BE2C (cell line): ENCODE results near the gene PDPK1.

ENCODE experiments used
- DNase-seq: peaks from one replicate; pipeline ENCODE4 v3.0.0-alpha.2; 2020
- H3K27me3 ChIP-seq: fragments of 250-450 bp; sonication (Bioruptor Pico); 2 replicates; pipeline ENCODE4 v1.5.1; 2020; ENCODE audit warnings: mild to moderate bottlenecking
- H3K36me3 ChIP-seq: fragments of 250-450 bp; sonication (Bioruptor Pico); 2 replicates; pipeline ENCODE4 v1.5.1; 2020; ENCODE audit warnings: mild to moderate bottlenecking
- H3K4me1 ChIP-seq: fragments of 250-450 bp; sonication (Bioruptor Pico); 2 replicates; pipeline ENCODE4 v1.5.1; 2020
- H3K4me3 ChIP-seq: 2 replicates; pipeline ENCODE4 v1.5.1; 2011; ENCODE audit warnings: low read depth, low read length
- H3K9me3 ChIP-seq: fragments of 250-450 bp; sonication (Bioruptor Pico); 2 replicates; pipeline ENCODE4 v1.5.1; 2020
- TF ChIP-seq, protein P1 (sequence below): IDR thresholded peaks from 2 replicates; pipeline ENCODE4 v1.5.1; 2012; ENCODE audit warnings: mild to moderate bottlenecking, low read depth, low read length

Gene PDPK1

DNA sequence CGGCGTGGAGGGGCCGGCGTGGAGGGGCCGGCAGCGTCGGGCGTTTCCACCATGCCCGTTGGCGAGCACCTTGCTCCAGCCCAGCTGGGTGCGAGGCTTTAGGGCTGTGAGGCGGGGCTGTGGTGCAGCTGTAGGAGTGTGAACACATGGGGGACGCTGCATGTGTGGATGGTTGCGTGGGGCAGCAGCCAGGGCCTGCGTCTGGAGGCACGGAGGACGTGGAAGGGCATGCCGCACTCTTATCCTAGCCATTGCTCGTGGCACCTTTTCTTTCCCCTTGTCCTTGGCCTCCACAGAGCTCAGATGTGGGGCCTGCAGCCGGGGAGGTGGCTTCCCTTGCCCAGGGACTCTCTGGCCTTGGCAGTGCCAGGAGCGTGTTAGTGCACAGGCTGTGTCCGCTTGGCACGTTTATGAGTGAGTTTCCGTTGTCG, 47.8 kb downstream of the PDPK1 start:
- Histone ChIP-seq H3K4me1 (no peaks in the 10 kb centered on the region), H3K36me3 (peaks cover 42% of the 10 kb centered on the region), H3K4me3 (no peak overlapping the region), H3K27me3 (no peaks in the 10 kb centered on the region), H3K9me3 (no peaks in the 10 kb centered on the region)
- no peak for DNase-seq
- TF ChIP-seq, protein P1, sequence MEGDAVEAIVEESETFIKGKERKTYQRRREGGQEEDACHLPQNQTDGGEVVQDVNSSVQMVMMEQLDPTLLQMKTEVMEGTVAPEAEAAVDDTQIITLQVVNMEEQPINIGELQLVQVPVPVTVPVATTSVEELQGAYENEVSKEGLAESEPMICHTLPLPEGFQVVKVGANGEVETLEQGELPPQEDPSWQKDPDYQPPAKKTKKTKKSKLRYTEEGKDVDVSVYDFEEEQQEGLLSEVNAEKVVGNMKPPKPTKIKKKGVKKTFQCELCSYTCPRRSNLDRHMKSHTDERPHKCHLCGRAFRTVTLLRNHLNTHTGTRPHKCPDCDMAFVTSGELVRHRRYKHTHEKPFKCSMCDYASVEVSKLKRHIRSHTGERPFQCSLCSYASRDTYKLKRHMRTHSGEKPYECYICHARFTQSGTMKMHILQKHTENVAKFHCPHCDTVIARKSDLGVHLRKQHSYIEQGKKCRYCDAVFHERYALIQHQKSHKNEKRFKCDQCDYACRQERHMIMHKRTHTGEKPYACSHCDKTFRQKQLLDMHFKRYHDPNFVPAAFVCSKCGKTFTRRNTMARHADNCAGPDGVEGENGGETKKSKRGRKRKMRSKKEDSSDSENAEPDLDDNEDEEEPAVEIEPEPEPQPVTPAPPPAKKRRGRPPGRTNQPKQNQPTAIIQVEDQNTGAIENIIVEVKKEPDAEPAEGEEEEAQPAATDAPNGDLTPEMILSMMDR, result no peak

GRCh38 chr16:2586241-2586640, 48.4 kb downstream of the PDPK1 start:
- Histone ChIP-seq H3K4me3 (no peak overlapping the region), H3K36me3 (peaks cover 42% of the 10 kb centered on the region), H3K4me1 (no peaks in the 10 kb centered on the region), H3K9me3 (no peaks in the 10 kb centered on the region), H3K27me3 (no peaks in the 10 kb centered on the region)
- DNase-seq, result no peak
- TF ChIP-seq, protein P1, result peak; percentile 11; the same call in 1 of the 2 replicates

- Histone ChIP-seq H3K27me3 (no peaks in the 10 kb centered on the region), H3K4me1 (no peaks in the 10 kb centered on the region), H3K9me3 (no peaks in the 10 kb centered on the region), H3K4me3 (no peak overlapping the region), H3K36me3 (peaks cover 42% of the 10 kb centered on the region)
- TF ChIP-seq, protein P1, result no peak
- DNase-seq, result no peak
These were observed 49.2 kb downstream of the PDPK1 start for GRCh38 chr16:2586901-2587480.

GRCh38 chr16:2587891-2588565, 50.2 kb downstream of the PDPK1 start:
- Histone ChIP-seq H3K4me1 (no peaks in the 10 kb centered on the region), H3K9me3 (no peaks in the 10 kb centered on the region), H3K27me3 (no peaks in the 10 kb centered on the region), H3K36me3 (peaks cover 42% of the 10 kb centered on the region), H3K4me3 (no peak overlapping the region)
- TF ChIP-seq, protein P1, result no peak
- no peak for DNase-seq

GRCh38 chr16:2591476-2592240, 53.8 kb downstream of the PDPK1 start:
- Histone ChIP-seq H3K4me1 (peaks cover 13% of the 10 kb centered on the region), H3K27me3 (no peaks in the 10 kb centered on the region), H3K36me3 (peaks cover 36% of the 10 kb centered on the region), H3K9me3 (no peaks in the 10 kb centered on the region), H3K4me3 (no peak overlapping the region)
- TF ChIP-seq, protein P1, result no peak
- DNase-seq, result no peak
